Measurements from ENCODE around the gene SZT2. TPM values are rescaled to one million over a fixed set of nuclear protein-coding genes. Genes with fewer than 3 reads are reported as not detected.

SZT2 gene
- total RNA-seq, 6 experiments from 2014 or later = 17.2 to 21.8 (median 21.3) TPM

DNA sequence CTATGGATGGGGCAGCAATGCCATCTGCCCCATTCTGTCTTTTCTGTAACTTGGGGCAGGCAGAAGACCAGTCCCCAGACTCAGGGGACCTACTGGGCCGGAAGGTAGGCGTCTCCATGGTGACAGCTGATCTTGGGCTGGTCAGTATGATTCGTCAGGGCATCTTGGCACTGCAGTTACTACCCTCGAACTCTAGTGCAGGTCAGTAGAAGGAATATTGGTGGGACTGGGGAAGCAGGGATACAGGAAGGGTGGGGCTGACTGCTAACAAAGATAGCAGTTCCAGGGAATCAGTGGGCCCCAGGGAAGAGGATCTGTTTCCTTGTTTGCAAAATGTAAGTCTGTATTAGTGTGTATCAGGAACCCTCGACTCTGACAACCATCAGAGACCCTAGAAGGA lies 26.2 kb downstream of the SZT2 start:
- H3K27me3 Mint-ChIP-seq (ENCODE audit: insufficient read depth) = peaks cover 4% of the 10 kb centered on the region
- TF ChIP-seq, protein P1, sequence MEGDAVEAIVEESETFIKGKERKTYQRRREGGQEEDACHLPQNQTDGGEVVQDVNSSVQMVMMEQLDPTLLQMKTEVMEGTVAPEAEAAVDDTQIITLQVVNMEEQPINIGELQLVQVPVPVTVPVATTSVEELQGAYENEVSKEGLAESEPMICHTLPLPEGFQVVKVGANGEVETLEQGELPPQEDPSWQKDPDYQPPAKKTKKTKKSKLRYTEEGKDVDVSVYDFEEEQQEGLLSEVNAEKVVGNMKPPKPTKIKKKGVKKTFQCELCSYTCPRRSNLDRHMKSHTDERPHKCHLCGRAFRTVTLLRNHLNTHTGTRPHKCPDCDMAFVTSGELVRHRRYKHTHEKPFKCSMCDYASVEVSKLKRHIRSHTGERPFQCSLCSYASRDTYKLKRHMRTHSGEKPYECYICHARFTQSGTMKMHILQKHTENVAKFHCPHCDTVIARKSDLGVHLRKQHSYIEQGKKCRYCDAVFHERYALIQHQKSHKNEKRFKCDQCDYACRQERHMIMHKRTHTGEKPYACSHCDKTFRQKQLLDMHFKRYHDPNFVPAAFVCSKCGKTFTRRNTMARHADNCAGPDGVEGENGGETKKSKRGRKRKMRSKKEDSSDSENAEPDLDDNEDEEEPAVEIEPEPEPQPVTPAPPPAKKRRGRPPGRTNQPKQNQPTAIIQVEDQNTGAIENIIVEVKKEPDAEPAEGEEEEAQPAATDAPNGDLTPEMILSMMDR (IDR thresholded peaks at IDR 0.05) = no peak
- no peaks in the 10 kb centered on the region for H3K9me3 Mint-ChIP-seq
- H3K4me1 Mint-ChIP-seq (ENCODE audit: low read depth) = peaks cover 15% of the 10 kb centered on the region
- H3K4me3 Mint-ChIP-seq = no peak overlapping the region
- H3K27ac Mint-ChIP-seq = no peak overlapping the region
- no peak for DNase-seq
- peaks cover 26% of the 10 kb centered on the region for H3K36me3 Mint-ChIP-seq (ENCODE audit: low read depth)

DNA sequence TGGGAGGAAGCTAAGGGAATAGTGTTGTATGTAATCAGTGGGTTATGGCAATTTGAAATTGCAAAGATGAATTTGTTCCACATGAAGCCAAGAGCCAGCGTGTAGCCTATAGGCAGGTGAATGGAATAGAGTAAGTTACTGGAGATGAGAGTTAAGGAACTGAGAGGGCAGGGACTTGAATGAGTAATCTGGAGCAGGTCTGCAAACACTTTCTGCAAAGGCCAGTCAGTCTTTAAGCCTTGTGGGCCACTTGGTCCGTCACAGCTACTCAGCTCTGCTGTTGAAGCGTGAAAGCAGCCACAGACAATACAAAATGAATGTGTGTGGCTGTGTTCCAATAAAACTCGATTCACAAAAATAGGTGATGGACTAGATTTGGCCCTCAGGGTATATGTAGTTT lies 29.2 kb downstream of the SZT2 start:
- H3K4me3 Mint-ChIP-seq = no peak overlapping the region
- DNase-seq = no peak
- peaks cover 13% of the 10 kb centered on the region for H3K36me3 Mint-ChIP-seq (ENCODE audit: low read depth)
- no peaks in the 10 kb centered on the region for H3K9me3 Mint-ChIP-seq
- peaks cover 7% of the 10 kb centered on the region for H3K4me1 Mint-ChIP-seq (ENCODE audit: low read depth)
- H3K27me3 Mint-ChIP-seq (ENCODE audit: insufficient read depth) = peaks cover 4% of the 10 kb centered on the region
- TF ChIP-seq, protein P1 (IDR thresholded peaks at IDR 0.05) = no peak
- no peak overlapping the region for H3K27ac Mint-ChIP-seq

DNA sequence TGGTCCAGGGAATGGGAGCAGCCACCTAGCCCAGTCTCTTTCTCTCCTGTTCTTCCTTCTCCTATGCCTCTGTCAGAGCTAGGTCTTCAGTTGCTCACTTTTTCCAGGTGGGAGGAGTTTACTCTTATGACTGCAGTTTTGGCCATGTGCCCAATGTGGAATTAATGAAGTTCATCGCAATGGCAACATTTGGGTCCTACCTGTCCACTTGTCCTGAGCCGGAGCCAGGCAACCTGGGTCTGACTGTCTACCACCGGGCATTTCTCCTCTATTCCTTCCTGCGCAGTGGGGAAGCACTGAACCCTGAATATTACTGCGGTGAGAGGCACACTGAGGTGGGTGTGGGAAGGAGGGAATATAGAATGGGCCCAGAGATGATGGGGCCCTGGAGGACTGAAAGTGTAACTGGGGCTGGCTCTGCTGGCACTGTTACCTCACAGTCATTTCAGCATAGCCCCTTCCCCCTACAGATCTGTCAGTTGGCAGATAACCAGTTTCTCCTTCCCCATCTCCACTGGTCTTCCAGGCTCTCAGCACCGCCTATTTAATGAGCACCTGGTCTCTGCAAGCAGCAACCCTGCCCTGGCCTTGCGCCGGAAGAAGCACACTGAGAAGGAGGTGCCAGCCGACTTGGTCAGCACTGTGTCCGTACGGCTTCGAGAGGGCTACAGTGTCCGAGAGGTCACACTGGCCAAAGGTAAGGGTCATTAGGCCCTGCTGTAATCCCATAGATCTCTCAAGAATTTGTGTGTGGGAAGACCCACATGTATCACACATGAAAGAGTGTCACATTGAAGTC lies 30.1 kb downstream of the SZT2 start:
- DNase-seq = no peak
- Mint-ChIP-seq H3K36me3 (ENCODE audit: low read depth) (peaks cover 11% of the 10 kb centered on the region), H3K4me1 (ENCODE audit: low read depth) (peaks cover 2% of the 10 kb centered on the region), H3K4me3 (no peak overlapping the region), H3K9me3 (no peaks in the 10 kb centered on the region), H3K27me3 (ENCODE audit: insufficient read depth) (peaks cover 2% of the 10 kb centered on the region; the same call in 1 of the 2 replicates), H3K27ac (no peak overlapping the region)
- TF ChIP-seq, protein P1 (IDR thresholded peaks at IDR 0.05) = no peak

DNA sequence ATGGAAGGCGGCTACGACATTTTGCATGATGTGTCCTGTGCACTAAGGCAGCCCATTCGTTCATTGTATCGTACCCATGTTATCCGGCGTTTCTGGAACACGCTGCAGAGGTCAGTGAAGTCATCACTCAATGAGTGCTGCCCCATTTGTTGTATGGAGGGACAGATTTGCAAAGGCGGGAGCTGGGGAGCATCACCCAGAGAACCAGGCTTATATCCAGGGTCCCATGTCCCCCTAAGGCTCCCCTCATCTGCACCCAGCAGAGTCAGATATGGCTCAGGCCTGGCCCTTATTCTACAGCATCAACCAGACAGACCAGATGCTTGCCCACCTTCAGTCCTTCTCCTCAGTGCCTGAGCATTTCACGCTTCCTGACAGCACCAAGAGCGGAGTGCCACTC lies 31.2 kb downstream of the SZT2 start:
- TF ChIP-seq, protein P1 (IDR thresholded peaks at IDR 0.05) = no peak
- Mint-ChIP-seq H3K27ac (no peak overlapping the region), H3K27me3 (ENCODE audit: insufficient read depth) (peaks cover 2% of the 10 kb centered on the region; the same call in 1 of the 2 replicates), H3K9me3 (no peaks in the 10 kb centered on the region), H3K4me1 (ENCODE audit: low read depth) (no peaks in the 10 kb centered on the region; the same call in 1 of the 2 replicates), H3K4me3 (no peak overlapping the region), H3K36me3 (ENCODE audit: low read depth) (peaks cover 15% of the 10 kb centered on the region)
- no peak for DNase-seq

DNA sequence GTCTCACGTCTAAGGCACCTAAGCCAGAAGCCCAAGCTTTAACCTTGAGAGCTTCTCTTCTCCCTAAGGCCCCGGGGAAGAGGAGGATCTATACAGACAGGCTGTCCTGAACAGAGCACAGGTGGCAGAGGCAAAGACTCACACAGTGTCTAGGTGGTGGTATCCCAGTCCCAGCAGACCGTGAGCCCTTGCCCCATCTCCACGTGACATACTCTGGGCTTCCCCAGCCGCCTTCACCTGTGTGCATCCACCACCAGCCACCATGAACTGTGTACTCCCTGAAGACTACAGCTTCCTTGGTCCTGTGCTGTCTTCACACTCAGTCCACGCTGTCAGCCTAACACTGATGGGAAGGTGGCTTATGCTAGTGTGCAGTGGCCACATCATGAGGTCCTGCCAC lies 31.7 kb downstream of the SZT2 start:
- TF ChIP-seq, protein P1 (IDR thresholded peaks at IDR 0.05) = no peak
- peaks cover 2% of the 10 kb centered on the region; the same call in 1 of the 2 replicates for H3K27me3 Mint-ChIP-seq (ENCODE audit: insufficient read depth)
- H3K9me3 Mint-ChIP-seq = no peaks in the 10 kb centered on the region
- H3K4me3 Mint-ChIP-seq = no peak overlapping the region
- peaks cover 15% of the 10 kb centered on the region for H3K36me3 Mint-ChIP-seq (ENCODE audit: low read depth)
- no peaks in the 10 kb centered on the region; the same call in 1 of the 2 replicates for H3K4me1 Mint-ChIP-seq (ENCODE audit: low read depth)
- H3K27ac Mint-ChIP-seq = no peak overlapping the region
- DNase-seq = no peak
